ENCODE measurements around the gene SEC31B. TPM values are rescaled to one million over a fixed set of nuclear protein-coding genes. Genes with fewer than 3 reads are reported as not detected.

SEC31B gene
- total RNA-seq, 4 donors from 2014 or later: 9.3 to 36.9 (median 12.7) TPM

DNA sequence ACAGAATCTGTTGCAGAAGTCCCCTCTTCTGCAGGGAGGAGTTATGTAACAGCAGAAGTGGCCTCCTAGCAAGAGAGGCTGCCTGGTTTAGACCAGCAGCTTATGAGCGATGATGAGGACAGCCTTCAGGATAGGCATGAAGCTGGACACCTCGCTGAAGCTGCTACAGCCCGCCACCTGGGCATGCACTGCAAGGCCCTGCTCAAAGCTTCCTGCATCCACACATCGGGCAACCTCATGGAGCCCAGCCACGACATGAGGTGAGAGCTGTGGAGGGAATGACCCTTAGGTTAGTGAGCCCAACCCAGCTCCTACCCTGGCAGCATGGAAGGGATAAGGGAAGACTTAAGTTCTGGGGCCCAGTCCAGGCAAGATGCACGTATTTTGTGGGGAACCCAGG lies 32.1 kb downstream of the SEC31B start:
- peaks cover 7% of the 10 kb centered on the region for H3K27me3 ChIP-seq
- H3K9me3 ChIP-seq: no peaks in the 10 kb centered on the region
- H3K4me1 ChIP-seq: peaks cover 7% of the 10 kb centered on the region
- TF ChIP-seq POLR2A (IDR thresholded peaks at IDR 0.05) (no peak), EP300 (IDR thresholded peaks at IDR 0.05) (no peak), POLR2AphosphoS5 (IDR thresholded peaks at IDR 0.05) (no peak)
- TF ChIP-seq, protein P1, sequence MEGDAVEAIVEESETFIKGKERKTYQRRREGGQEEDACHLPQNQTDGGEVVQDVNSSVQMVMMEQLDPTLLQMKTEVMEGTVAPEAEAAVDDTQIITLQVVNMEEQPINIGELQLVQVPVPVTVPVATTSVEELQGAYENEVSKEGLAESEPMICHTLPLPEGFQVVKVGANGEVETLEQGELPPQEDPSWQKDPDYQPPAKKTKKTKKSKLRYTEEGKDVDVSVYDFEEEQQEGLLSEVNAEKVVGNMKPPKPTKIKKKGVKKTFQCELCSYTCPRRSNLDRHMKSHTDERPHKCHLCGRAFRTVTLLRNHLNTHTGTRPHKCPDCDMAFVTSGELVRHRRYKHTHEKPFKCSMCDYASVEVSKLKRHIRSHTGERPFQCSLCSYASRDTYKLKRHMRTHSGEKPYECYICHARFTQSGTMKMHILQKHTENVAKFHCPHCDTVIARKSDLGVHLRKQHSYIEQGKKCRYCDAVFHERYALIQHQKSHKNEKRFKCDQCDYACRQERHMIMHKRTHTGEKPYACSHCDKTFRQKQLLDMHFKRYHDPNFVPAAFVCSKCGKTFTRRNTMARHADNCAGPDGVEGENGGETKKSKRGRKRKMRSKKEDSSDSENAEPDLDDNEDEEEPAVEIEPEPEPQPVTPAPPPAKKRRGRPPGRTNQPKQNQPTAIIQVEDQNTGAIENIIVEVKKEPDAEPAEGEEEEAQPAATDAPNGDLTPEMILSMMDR (IDR thresholded peaks at IDR 0.05): no peak
- no peak for DNase-seq (ENCODE audit: low spot score in 2 of 2)
- H3K36me3 ChIP-seq: peaks cover 43% of the 10 kb centered on the region
- H3K4me3 ChIP-seq: no peak overlapping the region
- WGBS: 98% methylated on average over 6 of the region's 6 CpGs
- no peak overlapping the region for H3K27ac ChIP-seq

DNA sequence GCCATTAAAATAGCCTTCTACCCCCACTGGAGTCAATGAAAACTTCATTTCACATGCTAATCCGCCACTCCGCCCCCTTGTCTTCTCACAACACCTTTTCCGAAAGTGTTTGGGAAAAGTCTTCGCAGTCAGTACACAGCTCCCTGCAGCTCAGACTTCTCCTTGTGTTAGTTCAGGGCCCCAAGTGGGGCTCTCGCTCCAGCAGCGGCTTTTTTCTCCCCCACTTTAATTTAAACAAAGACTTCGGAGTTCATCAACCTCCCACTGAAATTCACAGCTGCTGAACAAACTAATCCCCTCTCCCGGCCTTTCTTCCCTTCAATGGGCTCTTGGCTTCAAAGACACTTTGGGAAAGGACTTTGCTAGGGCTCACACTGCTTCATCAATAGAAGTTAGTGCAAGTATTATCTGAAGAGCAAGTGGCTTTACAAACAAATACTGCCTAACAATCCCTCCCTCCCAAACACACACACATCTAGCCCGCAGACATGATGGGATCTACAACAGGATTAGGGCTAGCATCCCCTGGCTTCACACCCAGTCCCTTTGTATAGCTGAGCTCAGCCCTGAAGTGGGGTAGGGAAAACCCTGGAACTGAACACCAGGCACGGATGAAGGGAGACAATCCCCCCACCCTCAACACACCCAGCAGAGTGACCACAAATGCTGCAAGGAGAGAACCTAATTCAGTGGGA lies 33.7 kb downstream of the SEC31B start:
- no peak for DNase-seq (ENCODE audit: low spot score in 2 of 2)
- H3K27me3 ChIP-seq: peaks cover 12% of the 10 kb centered on the region
- WGBS: 90% methylated on average over 10 of the region's 10 CpGs
- peaks cover 35% of the 10 kb centered on the region for H3K36me3 ChIP-seq
- TF ChIP-seq POLR2AphosphoS5 (IDR thresholded peaks at IDR 0.05) (no peak), POLR2A (IDR thresholded peaks at IDR 0.05) (no peak), EP300 (IDR thresholded peaks at IDR 0.05) (no peak)
- TF ChIP-seq, protein P1 (IDR thresholded peaks at IDR 0.05): no peak
- no peak overlapping the region for H3K4me3 ChIP-seq
- H3K4me1 ChIP-seq: peaks cover 19% of the 10 kb centered on the region
- no peaks in the 10 kb centered on the region for H3K9me3 ChIP-seq
- no peak overlapping the region for H3K27ac ChIP-seq

DNA sequence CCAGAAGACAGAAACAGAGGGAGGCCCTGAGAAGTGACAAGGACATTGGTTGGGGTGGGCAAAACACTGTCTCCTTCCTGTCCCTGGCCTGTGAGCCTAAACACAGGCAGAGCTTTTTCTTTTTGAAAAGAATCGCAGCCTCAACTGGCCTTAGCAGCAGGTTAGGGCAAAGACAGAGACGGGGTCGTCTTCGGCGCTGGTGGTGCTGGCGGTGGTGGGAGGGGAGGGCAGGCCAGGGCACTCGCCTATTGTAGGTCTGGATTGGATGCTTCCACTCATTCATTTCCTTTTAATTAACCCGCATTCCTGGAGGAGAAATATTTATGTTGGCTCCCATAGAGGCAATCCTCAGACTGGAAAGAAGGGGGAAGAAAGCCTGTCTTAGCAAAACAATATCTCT lies 34.3 kb downstream of the SEC31B start:
- 79% methylated on average over 8 of the region's 8 CpGs for WGBS
- H3K36me3 ChIP-seq: peaks cover 31% of the 10 kb centered on the region
- no peak for DNase-seq (ENCODE audit: low spot score in 2 of 2)

DNA sequence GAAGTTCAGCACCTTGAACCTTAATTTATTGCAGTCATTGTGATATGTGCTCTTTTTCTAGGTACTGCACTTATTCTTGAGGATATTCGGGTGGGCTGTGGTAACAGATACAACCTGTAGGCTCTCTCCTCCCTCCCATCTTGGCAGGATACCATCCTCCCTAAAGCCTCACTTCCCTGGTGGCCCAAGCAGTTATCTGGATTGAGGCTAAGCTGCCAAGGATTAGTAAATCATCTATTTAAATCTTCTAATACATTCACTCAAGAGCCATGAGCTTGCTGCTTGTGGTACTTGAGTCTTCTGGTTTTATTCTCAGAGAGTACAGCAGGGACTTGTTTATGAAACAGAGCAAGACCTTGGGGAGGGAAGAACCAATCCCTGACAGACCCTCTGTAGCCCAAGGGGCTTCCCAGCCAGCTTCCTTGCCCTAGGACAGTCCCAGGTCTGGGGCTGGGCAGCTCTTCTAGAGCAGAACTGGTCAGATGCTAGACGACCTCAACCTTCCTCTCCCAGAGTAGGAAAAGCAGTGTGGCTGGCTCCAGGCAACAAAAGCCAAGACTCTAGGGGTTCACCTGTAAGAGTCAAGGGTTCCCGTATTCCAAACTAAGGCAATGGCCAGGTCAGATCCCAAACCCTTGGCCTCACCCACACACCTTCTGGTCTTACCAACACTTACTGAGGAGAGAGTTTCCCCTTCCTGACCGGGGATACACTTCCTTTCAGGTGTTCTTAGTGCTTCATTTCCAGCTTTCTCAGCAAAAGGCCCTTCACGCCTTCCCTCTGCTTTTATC lies 35.6 kb downstream of the SEC31B start:
- Histone ChIP-seq H3K4me1 (peaks cover 19% of the 10 kb centered on the region), H3K4me3 (no peak overlapping the region), H3K27me3 (peaks cover 31% of the 10 kb centered on the region), H3K27ac (no peak overlapping the region), H3K9me3 (no peaks in the 10 kb centered on the region), H3K36me3 (peaks cover 18% of the 10 kb centered on the region)
- no peak for DNase-seq (ENCODE audit: low spot score in 2 of 2)
- TF ChIP-seq POLR2A (IDR thresholded peaks at IDR 0.05) (no peak), EP300 (IDR thresholded peaks at IDR 0.05) (no peak), POLR2AphosphoS5 (IDR thresholded peaks at IDR 0.05) (no peak)
- TF ChIP-seq, protein P1 (IDR thresholded peaks at IDR 0.05): no peak
- WGBS: 90% methylated on average over 5 of the region's 5 CpGs

More for the DNA sequence above, 34.3 kb downstream of the SEC31B start:
- TF ChIP-seq POLR2AphosphoS5 (IDR thresholded peaks at IDR 0.05) (no peak), POLR2A (IDR thresholded peaks at IDR 0.05) (no peak), EP300 (IDR thresholded peaks at IDR 0.05) (no peak)
- TF ChIP-seq, protein P1 (IDR thresholded peaks at IDR 0.05): no peak
- peaks cover 18% of the 10 kb centered on the region for H3K27me3 ChIP-seq
- H3K27ac ChIP-seq: no peak overlapping the region
- H3K4me3 ChIP-seq: no peak overlapping the region
- peaks cover 19% of the 10 kb centered on the region for H3K4me1 ChIP-seq
- no peaks in the 10 kb centered on the region for H3K9me3 ChIP-seq

DNA sequence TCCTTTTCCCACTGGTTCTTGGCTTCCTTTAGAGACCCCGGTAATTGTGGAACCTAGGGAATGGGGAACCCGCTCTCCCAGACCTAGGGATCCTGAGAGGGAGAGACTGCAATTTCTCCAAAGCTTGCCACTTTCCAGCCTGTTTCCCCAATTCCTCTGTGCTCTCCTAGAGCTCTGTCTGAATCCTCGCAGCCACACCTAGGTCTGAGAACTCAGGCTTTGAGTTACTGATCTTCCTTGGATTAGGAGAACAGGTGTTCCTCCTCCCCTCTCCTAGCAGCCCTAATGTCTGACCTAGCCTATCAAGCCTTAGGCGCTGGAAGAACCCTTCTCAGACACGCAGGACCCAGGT lies 36.9 kb downstream of the SEC31B start:
- Histone ChIP-seq H3K27ac (no peak overlapping the region), H3K9me3 (no peaks in the 10 kb centered on the region), H3K27me3 (peaks cover 38% of the 10 kb centered on the region), H3K4me1 (peaks cover 19% of the 10 kb centered on the region), H3K4me3 (peak overlapping the region; percentile 54), H3K36me3 (peaks cover 5% of the 10 kb centered on the region)
- no peak for DNase-seq (ENCODE audit: low spot score in 2 of 2)
- 30% methylated on average over 5 of the region's 5 CpGs for WGBS
- TF ChIP-seq POLR2A (IDR thresholded peaks at IDR 0.05): no peak
- TF ChIP-seq, protein P1 (IDR thresholded peaks at IDR 0.05): no peak

Measured in suprapubic skin (tissue), 4 donors.